K562 (cell line): ENCODE measurements around the gene OTULIN.

ENCODE experiments used
- CTCF ChIP-seq, 3 experiments: IDR thresholded peaks in 2 of 3; conservative IDR thresholded peaks in 1 of 3; 2 replicates each; pipeline ENCODE4 v1.5.1; 2011 to 2012; ENCODE audit warnings: low read length in 3 of 3, mild to moderate bottlenecking in 3 of 3, control low read depth in 2 of 3, improper control_type of control experiment in 1 of 3, inconsistent platforms in 1 of 3, low read depth in 1 of 3, mixed read lengths in 1 of 3, moderate library complexity in 1 of 3; ENCODE audit not compliant: insufficient read depth in 2 of 3
- DPF2 ChIP-seq: fragments of 450-650 bp; IDR thresholded peaks from 2 replicates; pipeline ENCODE4 v1.6.1; 2016
- E4F1 ChIP-seq: fragments of 250-450 bp; sonication (Bioruptor Pico); IDR thresholded peaks from 2 replicates; pipeline ENCODE4 v1.5.0; 2021; ENCODE audit warnings: mild to moderate bottlenecking, borderline replicate concordance
- FOSL1 ChIP-seq: fragments of 200-800 bp; sonication (Bioruptor generic); conservative IDR thresholded peaks from 2 replicates; pipeline ENCODE4 v1.6.1; 2016; ENCODE audit warnings: missing genetic modification characterization, missing compliant biosample characterization
- HMGN3 ChIP-seq: IDR thresholded peaks from 2 replicates; pipeline ENCODE4 v1.6.1; 2011; ENCODE audit warnings: borderline replicate concordance, low read depth, mild to moderate bottlenecking, mixed read lengths, low read length; ENCODE audit not compliant: insufficient read length; ENCODE audit errors: extremely low read depth
- HNRNPL ChIP-seq: fragments of 200-400 bp; formaldehyde crosslinking; IDR thresholded peaks from 2 replicates; pipeline ENCODE4 v1.6.1; 2017; ENCODE audit warnings: low read depth, mild to moderate bottlenecking, low read length
- JUN ChIP-seq, 2 experiments: sonication (generic) in 1 of 2; formaldehyde crosslinking in 1 of 2; IDR thresholded peaks; 2 replicates each; pipeline versions ENCODE4 v1.6.1 to v1.8.0; 2012 to 2022; ENCODE audit warnings: borderline replicate concordance in 2 of 2, mild to moderate bottlenecking in 2 of 2, improper control_type of control experiment in 1 of 2, low read depth in 1 of 2, low read length in 1 of 2, missing genetic modification reagents in 1 of 2
- L3MBTL2 ChIP-seq: fragments of 450-650 bp; IDR thresholded peaks from 2 replicates; pipeline ENCODE4 v1.6.1; 2016; ENCODE audit warnings: mild to moderate bottlenecking, moderate library complexity
- MAX ChIP-seq: sonication (generic); formaldehyde crosslinking; IDR thresholded peaks from 2 replicates; pipeline ENCODE4 v1.9.0; 2022; ENCODE audit warnings: mild to moderate bottlenecking, missing genetic modification reagents
- MAZ ChIP-seq, 2 experiments: fragments of 450-650 bp in 1 of 2; sonication (generic) in 1 of 2; formaldehyde crosslinking; IDR thresholded peaks in 1 of 2; conservative IDR thresholded peaks in 1 of 2; 2 replicates each; pipeline versions ENCODE4 v1.4.0 to v1.5.0; 2020; ENCODE audit warnings: mild to moderate bottlenecking in 1 of 2, missing genetic modification reagents in 1 of 2
- POLR2AphosphoS5 ChIP-seq: IDR thresholded peaks from 2 replicates; pipeline ENCODE4 v1.6.1; 2011; ENCODE audit warnings: mild to moderate bottlenecking, low read depth, low read length, moderate library complexity; ENCODE audit not compliant: control insufficient read depth, insufficient read depth
- ZBTB43 ChIP-seq: sonication (generic); formaldehyde crosslinking; IDR thresholded peaks from 2 replicates; pipeline ENCODE4 v1.8.0; 2023; ENCODE audit warnings: mild to moderate bottlenecking, missing genetic modification reagents
- ZFP91 ChIP-seq: sonication (generic); formaldehyde crosslinking; IDR thresholded peaks from 2 replicates; pipeline ENCODE4 v1.8.0; 2022; ENCODE audit warnings: mild to moderate bottlenecking, missing genetic modification reagents

GRCh38 chr5:14656898-14657297, 7.6 kb upstream of the OTULIN start:
- TF ChIP-seq CTCF (IDR thresholded peaks at IDR 0.05 in 2 of 3, conservative IDR thresholded peaks at IDR 0.05 in 1 of 3; ENCODE audit: insufficient read depth in 2 of 3, low read depth in 1 of 3, low read length in 3 of 3) (no peak), FOSL1 (tag) (no peak), MAZ (CRISPR knock-in tag; conservative IDR thresholded peaks at IDR 0.05 in 1 of 2, IDR thresholded peaks at IDR 0.05 in 1 of 2) (no peak), HMGN3 (no peak), HNRNPL (no peak), ZFP91 (no peak), ZBTB43 (CRISPR knock-in tag) (no peak), POLR2AphosphoS5 (no peak), DPF2 (no peak), L3MBTL2 (no peak), JUN (IDR thresholded peaks at IDR 0.05; ENCODE audit: borderline replicate concordance, low read depth, low read length) (no peak), JUN (CRISPR knock-in tag; IDR thresholded peaks at IDR 0.05; ENCODE audit: borderline replicate concordance) (no peak), E4F1 (no peak), MAX (no peak)
